HCEC 1CT (cell line): ENCODE data around the gene ANKRD6.

ENCODE experiments used
- DNase-seq: peaks from one replicate; pipeline ENCODE4 v3.0.0-alpha.2; 2017

ANKRD6 gene

DNA sequence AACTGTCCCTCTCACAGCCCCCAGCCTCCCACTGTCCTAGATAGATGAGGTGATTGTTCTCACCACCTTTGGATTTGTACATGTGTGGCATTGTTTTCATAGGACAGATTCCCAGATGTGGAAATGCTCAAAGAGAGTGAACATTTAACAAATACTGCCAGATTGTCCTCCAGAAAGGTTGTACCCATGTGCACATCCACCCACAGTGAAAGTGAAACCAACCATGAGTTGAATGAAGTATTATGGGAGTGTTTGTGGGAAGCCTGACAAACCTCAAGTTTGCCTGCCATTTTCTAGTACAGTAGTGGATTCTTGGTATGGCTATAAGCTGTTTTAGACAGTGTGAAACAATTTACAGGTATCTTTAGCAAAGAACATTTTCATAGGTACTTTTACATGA, 42.7 kb downstream of the ANKRD6 start:
- DNase-seq = no peak

- DNase-seq = no peak
Measured at GRCh38 chr6:89479897-89480296, 46.9 kb downstream of the ANKRD6 start.

DNA sequence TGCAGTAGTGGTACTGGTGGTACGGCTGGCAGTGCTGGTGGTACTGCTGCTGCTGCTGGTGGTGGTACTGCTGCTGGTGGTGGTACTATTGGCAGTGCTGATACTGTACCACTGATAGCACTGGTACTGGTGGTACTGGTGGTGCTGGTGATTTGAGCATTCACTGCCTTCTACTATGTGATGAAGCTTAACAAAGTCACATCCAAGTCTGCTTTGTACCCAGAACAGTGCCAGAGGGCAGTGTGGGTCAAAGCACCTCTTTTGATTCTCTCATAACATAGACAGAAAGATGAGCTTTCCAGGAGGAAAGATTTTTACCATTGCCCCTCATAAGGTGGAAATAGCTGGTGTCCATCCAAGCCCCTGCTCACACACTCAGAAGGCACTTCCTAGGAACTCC, 48.7 kb downstream of the ANKRD6 start:
- DNase-seq = no peak

GRCh38 chr6:89482126-89482525, 49.2 kb downstream of the ANKRD6 start:
- DNase-seq = no peak

DNA sequence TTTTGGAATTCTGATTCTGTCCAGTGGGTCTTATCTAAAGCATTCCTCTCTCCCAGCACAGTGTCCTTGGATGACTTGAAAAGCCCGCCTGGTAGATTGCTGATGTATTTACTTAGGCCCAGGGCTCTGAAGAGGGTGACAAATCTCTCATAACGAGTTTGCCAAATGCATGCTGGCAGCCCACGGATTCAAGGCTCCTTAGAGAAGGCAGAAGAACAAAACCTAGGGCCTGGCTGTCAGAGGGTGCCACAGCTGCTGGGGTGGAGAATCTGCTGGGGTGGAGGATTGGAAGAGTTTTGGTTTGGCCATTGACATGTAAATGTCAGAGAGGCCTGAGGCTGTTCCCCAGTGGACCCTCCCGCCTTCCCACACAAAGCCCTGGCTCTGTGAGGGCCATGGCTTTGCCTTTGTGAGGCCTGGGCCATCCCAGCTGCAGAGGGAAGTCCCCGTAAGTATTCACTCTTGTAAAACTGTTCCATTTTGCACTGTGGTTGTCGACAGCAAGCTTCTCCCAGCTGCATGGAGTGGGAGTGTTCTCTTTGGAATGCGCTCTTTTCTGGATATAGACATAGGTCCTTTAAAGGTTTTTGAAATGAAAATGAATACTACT, 50.3 kb downstream of the ANKRD6 start:
- no peak for DNase-seq

DNA sequence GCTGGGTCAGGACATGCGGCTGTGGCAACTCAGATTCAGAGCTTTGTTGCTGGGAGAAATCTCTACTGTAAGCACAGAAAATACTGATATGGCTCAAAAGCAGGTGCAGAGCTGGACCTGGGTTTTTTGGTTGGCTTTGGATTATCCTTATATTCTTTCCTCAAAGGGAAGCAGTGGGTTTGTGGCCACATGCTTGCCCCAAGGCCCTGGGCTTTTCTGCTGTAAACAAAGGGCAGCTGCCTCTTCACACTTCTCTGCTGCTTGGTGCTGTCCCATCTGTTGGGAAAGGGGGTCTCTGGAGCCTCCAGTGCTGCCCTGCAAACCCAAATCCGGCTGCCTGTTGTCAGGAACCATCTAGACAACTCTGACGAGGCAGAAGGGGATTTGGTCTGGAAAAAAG, 52.4 kb downstream of the ANKRD6 start:
- no peak for DNase-seq

DNA sequence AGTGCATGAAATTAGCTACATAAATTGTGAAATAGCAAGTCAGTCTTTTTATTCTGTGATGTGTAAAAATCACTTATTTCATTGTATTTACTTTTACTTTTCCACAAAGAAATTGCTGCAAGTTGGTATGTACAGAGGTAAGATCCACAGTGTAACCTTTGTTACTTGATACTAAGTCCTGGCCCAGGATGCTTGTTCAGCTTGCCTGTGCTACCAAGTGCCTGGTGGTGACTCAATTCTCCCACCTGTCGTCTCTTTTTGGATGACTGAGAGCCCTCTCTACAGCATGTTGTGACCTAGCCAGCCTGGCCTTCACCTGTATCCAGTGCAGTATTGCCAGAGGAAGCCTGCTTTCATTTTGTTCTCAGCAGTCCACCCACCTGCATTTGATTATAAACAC, 54.9 kb downstream of the ANKRD6 start:
- no peak for DNase-seq

DNA sequence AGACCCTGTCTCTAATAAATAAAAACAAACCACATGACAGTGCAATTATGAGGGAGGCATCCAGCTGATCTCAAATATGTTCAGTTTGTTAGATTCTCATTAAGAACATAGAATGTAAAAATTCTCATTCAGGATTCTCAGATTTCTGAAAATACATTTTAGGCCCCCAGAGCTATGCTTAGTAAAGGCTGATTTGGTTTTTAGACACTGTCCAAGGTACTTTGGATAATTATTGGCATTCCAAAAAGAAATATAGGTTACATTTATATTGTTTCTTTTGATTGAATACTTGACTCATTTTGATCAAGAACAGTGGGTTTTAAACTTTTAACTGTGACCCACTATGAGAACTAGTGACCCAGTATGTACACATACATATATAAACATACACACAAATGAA, 55.5 kb downstream of the ANKRD6 start:
- no peak for DNase-seq

DNA sequence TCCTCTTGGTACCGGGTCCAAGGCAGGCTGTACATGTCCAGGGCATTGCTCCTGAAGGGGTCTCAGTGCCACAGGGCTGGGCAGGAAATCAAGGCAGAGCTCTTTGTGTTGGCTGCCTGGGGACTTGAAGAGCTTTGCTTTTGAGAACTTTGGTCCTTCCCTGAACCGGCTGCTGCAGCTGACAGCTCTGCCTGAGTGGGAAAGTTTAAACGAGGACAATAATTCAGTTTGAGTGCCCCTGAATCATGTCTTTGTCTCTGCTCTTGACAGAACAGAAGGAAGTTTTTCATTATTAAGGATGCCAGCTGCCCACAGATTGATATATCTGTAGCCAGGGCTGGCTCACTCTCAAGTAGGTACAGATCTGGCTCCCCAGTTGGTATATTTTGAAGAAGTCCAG, 56.1 kb downstream of the ANKRD6 start:
- DNase-seq = no peak

DNA sequence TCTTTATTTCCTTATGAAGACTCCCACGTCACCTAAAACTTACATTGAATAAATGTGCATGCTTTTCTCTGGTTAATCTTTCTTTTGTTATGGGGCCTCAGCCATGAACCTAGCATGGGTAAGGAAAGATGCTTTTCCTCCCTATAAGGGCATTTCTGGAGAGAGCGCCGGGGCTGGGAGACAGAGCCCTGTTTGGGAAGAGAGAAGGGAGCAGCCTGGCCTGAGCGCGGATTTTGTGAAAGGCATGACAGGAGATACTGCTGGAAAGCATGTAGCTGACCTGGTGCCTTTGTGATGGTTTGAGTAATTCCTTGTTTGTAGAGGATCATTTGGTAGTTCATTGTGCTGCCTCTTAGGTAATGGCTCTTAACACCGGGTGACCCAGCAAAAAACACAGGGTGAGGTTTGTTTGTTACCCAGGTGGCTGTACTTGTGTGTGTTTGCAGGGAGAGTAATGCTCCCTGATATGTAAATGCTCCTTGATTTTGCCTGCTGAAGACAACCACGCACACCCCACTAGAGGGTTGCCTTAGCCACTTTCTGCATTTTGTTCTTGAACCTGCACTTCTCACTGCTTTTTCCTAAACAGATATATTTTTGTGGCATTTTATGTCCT, 59.2 kb downstream of the ANKRD6 start:
- no peak for DNase-seq

DNA sequence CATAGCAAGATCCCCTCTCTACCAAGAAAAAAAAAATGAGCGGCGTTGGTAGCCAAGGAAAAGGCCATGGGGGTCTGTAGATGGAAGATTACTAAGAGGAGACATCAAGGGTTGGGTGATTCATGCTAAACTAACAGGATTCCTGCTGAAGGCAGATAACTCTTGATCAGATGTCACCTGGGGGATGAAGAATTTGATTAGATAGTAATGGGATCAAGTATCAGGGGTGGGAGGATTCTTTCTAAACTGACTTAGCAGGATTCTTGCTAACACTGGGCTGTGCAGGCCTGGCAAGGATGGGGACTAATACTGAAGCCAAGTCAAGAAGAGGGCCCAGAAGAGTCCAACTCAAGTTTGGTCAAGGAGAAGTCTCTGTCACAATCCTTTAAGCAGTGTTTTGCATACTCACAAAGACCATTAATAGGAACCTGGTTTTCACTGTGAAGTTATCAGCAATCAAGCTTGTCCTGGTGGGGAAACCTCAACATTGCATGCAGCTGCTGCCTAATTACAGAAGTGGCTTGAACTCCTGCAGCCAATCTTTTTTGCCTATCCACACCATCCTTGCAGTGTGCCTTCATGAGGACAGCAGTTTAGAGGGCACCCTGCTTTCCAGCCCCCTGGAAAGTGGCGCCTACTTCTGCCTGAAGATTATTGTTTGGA, 61.3 kb downstream of the ANKRD6 start:
- DNase-seq = no peak

DNA sequence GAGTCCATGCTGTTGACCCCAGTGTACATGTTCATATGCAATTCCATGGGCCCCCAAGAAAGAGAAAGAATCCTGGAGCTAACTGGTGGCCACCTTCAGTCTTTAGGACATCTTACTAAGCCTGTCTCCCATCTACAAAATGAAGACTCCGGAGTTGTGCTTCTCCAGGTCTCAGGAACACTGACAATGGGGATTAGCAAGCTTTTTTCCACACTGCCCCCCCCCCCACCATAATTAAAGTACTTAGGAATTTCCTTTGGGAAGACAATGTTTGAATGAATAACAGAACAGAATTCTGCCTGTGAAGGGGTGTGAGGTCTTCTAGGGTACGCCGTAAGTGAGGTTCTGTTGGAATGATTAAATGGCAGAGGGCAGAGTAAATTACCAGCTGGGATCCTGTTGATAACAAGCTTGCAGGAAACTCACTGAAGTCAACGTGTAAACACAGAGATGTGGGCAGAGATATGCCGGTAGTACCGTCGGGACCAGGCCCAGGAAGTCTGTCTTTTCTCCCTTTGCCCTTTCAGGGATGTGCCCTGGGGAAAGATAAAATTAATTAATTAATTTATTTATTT, 63.1 kb downstream of the ANKRD6 start:
- no peak for DNase-seq

DNA sequence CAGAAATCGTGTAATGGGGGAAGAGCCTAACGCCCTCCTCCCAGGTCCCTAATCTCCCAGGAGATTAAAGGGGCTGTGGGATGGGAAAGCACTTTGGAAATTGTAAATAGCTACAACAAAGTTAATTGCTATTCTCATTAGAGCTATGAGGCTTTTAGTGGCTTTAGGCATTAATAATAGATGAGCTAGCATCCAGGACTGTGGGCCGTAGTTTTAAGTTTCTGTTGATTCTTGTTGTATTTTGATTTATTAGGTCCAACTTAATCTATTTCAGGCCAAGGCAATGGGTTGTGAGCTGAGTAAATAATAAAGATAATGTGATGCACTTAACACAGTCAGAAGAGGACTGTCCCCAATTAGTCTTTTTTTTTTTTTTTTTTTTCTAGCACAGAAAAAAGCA, 67.7 kb downstream of the ANKRD6 start:
- no peak for DNase-seq

DNA sequence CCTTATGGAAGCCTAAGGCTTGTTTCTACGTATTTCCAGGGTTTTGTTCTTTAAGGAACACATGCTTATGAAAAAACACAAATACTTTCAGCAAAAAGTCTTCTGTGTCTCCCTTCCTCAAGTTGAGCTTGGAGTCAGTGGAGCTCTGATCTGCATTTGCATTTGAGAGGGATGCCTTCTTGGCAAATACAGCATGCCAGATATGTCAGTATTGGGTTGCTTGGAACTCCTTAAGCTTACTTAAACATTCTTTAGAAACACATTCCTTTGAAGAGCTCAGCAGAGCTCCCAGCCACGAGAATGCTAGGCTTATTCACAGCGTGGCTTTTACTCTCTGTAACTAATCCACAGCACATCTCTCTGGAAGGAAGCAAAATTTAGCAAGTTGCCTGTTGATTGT, 68.3 kb downstream of the ANKRD6 start:
- no peak for DNase-seq

DNA sequence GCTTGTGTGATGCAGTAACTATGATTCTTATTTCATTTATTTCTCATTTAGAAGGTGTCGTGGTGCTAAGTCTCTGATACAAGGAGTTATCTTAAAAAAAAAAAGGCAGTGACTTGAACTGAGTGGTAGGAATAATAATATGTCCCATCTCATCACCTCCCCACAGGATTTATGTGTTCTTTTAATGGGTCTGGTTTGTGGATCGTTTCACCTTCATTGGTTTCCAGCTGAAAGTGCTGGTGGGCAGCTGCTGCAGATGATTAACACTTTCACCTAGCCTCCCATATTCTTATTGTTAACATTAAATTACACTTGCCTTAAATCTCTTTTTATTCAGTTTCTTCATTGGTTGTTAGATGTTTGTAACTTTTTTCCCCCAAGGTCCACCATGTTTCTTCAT, 68.8 kb downstream of the ANKRD6 start:
- DNase-seq = no peak

DNA sequence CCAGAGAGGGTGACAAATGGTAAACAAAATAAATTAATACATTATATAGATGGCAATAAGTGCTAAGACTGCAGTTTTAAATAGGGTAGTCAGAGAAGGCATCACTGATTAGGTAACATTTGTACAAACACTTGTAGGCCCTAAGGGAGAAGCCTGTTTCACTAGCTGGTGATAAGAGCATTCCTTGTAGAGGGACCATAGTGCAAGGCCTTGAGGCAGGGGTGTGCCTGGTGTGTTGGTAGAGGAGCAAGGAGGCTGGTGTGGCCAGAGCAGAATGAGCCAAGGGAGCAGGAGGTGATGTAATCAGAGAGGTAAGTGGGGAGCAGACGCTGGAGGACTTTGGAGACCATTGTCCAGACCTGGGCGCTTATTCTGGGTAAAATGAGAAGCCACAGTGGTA, 70.7 kb downstream of the ANKRD6 start:
- DNase-seq = no peak

- DNase-seq = no peak
Measured at GRCh38 chr6:89505847-89506246, 72.9 kb downstream of the ANKRD6 start.

DNA sequence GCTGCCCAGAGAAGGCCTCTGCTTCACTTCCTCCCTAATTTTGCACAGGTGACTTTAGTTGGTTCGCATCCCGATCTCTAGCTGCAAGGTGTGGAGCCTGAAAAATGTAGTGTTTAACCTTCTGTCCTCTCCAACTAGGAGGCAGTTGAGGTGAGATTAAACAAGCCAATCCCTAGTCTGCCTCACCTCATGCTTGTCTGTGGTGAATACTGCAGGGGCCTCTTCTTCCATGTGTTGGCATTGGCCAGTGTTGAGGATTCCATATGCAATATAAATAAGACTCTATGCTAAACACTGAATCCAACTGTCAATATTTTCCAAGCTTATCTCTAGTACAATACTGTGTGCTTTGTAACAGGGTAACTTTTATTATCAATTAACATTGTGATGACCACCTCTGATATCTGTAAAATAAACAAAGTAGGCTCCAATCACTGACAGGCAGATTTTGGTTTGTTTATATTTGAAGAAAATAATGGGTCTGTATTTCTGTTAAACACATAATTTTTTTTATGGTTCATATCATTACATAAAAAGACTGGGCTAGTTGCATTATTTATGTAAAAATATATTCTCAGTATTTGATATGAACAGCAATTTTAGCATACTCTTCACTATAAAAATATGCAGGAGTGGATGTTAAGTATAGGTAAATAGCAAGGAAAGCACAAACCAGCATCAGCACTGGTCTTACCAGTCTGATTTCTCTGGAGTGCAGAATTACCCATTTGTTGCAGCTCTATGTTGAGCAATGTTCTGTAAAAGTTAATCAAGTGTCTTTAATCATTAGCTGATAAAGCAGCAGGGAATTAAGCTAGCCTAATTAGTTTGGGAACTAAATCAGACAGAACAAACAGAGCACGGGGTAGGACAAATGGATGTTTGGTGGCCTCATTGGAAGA, 74.0 kb downstream of the ANKRD6 start:
- DNase-seq = no peak

GRCh38 chr6:89508755-89509563, 76.0 kb downstream of the ANKRD6 start:
- no peak for DNase-seq

DNA sequence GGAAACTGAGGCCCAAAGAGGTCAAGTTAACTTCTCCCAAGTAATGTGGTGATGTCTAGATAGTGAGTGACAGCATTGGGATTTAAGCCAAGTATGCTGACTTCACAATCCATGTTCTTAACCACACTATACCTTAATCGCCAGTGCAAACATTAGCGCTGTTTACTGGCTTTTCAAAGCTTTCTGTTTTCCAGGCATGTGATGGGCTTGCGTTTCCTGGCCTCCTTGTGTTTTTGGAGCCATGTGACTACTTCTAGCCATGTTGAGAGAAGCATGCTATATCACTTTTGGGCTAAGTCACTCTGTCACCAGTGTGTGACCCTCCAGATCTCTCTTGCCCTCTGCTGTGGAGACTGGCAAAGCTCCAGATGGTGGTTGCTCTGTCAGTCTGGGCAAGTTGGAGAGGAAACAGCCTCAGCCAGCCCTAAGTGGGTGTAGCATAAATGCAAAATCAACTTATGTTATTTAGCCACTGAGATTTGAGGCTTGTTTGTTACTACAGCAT, 76.9 kb downstream of the ANKRD6 start:
- DNase-seq = no peak

DNA sequence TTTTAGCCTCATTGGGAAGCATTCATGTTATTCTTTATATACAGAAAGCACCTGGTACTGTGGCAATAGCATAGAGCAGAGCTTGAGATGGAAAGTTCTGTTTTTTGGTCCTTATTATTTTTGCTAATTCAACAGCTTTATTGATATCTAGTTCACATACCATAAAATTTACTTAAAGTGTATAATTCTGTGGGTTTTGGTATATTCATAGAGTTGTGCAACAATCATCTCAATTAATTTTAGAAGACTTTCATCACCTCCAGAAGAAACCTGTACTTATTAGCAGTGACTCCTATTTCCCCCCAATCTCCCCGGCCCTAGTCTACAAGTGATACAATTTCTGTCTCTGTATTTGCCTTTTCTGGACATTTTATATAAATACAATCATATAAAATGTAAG, 77.4 kb downstream of the ANKRD6 start:
- no peak for DNase-seq

- no peak for DNase-seq
Measured at GRCh38 chr6:89518352-89519055, 85.6 kb downstream of the ANKRD6 start.
